Left renal pelvis (tissue), 4 donors: Measurements from ENCODE around the gene SSTR5. TPM values are rescaled to one million over a fixed set of nuclear protein-coding genes. Genes with fewer than 3 reads are reported as not detected.

ENCODE experiments used
- DNase-seq, 4 donors: peaks; one replicate each; pipeline ENCODE4 v3.0.0-alpha.2; 2013; ENCODE audit warnings: low read depth in 4 of 4, low spot score in 3 of 4
- polyA plus RNA-seq, 4 donors: library from polyadenylated mRNA; unstranded; fragments of 120-200 nt; gene quantifications; one replicate each; pipeline ENCODE4 v1.2.1, GENCODE V29; 2013; ENCODE audit not compliant: insufficient read length in 4 of 4

SSTR5 gene
- polyA plus RNA-seq, 4 donors, result 0.17 to 0.40 TPM; not detected in 2

DNA sequence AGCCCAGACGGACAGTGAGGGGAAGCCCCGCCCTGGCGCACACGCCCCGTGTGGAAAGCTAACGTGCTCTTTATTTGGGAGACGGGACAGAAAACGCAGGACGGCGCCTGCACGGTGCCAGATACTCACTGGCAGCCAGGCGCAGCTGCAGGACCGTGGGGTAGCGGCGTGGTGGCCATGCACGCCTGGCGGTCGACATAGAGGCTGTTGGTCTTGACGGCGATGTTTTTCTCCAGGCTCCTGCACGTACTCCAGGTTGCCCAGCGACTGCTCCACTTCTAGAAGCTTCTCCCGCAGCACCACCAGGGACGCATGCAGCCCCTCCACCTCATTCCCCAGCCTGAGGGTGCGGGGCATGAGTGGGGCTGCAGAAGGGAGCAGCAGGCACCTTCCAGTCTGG is 28.6 kb downstream of the SSTR5 start:
- no peak for DNase-seq

DNA sequence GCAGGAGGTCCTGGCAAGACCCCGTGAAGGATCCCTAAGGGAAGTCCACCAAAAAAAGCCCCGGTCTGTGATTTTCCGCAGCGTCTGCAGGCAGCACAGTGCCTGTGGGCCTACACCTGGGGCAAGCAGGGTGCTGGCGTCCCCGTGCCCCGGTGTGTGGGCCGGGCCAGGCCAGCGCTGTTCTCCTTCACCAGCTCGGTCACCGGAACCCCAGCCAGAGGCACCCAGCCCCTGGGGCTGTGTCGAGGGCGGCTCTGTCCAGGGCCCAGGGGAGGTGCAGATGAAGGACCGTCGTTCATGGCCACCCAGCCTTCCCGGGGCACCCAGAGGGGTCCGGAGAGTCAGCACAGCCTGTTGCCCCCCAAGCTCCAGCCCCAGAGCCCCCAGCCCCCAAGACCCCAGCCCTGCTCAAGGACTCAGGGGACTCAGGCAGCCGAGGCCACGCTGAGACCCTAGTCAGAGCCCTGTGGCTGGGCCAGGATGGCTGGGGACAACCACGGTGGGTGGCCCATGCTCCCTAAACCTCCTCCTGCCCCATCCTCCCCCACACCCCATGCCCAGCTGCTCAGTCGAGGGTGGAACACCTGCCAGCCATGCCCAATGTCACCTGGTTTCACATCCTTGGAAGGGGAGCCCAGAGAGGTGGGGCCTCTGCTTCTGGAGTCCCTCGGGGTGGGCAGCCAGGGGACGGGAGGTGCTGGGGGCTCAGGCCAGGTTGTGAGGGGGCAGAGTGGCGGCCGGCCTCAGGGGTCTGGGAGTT is 29.2 kb downstream of the SSTR5 start:
- DNase-seq, result no peak

DNA sequence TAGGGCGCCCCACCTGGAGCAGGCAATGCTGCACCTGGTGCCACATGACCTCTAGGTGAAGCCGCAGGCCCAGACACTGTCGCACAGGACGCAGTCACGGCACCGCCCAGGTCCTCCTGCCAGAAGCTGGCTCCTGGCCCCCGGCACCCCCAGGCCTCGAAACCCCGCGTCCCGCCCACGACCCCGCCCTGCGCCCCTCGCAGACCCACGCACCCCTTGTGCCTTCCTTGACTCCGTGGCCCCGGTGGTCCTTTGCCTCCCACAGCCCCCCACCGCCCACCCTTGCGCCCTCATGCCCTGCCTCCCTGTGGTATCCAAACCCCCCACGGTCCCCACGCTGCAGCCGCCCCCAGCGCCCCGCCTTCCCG is 29.8 kb downstream of the SSTR5 start:
- no peak for DNase-seq

DNA sequence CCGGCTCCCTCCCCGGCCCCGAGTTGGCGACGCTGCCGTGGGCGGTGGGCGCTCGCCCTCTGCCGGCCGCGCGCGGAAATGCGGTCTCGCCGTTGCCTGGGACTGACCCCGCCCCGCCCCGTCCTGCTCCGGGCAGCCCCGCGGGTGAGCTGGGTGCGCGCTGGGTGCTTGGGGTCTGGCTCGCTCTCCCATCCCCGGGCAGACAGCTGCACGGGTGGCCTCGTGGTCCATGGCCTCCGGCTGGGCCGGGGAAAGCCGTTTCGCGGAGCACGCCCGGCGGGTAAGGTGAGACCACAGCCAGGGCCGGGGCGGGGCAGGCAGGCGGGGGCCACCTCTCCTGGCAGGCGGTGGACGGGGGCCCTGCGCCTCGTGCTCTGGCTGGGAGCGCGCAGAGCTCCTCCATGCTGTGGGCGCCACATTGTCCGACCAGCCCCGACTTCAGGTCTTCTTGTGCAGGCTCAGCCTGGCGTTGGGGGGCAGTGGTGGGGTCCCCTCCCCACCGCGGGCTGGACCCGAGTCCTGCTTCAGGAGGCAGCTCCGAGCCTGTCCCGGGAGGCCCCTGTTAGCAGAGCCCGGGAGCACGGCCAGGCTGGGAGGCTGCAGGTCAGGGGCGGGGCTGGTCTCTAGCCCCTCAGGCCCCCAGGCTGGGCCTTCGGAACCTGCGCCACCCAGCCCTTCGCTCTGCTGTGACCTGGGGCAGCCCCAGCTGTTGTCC is 30.5 kb downstream of the SSTR5 start:
- DNase-seq, result no peak

DNA sequence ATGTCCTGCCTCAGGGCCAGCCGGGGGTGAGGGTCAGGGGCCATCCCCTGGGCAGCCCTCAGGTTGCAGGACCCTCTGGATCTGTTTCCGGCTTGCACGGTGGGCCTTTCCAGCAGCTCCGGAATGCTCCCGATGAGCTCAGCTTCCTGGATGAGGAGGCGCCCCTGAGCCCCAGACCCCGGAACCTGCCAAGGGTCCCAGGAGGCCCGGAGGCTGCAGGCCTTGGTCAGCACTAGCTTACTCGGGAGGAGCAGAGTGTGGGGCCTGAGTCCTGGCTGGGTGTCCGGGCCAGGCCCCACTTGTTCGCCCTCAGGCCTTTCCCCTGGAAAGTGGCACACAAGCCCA is 31.1 kb downstream of the SSTR5 start:
- no peak for DNase-seq

DNA sequence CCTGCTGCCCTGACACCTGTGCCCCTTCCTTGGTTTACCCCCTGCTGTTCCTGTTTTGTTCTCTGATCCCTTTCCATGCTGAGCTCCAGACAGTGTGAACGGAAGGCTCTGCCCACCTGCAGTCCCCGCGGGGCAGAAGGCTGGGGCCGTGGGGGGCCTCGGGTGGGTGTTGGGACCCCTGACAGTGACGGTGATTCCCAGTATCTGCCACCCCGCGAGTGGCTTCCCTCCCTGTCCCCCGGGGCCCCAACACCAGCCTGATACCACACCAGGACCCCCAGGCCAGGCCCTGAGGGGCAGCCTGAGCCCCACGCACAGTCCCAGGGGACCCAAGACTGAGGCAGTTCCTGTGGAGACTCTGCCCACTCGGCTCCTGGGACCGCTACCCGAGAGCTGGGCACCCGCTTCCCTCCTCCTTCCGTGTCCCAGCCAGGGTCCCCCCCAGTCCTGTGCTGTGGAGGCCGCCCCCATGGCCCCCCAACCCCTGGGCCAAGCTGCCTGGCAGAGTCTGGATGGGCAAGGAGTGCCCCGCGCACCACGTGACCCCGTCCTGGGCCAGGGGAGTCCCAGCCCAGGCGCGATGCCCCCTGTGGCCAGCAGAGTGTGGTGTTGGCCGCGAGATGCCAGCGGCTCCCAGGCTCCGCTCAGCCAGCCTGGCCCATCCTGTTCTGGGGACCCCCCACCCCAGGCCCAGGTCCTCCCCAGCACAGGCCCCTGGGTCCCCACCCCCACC is 33.5 kb downstream of the SSTR5 start:
- no peak for DNase-seq

DNA sequence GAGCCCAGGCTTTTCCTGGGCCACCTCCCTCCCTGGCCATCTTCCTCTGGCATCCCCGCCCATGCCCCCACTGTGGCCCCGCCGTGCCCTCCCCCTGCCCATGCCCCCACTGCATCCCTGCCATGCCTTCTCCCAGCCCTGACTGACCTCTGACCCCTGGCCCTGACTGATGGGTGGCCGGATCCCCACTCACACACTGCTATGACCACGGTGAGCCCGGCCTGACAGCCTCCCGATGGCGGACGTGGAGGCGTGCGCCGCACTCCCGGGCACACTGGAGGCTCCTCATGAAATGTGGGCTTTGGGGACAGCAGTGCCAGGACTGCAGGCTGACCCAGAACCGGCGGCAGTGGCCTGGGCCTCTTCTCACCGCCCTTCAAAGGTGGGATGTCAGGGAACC is 34.1 kb downstream of the SSTR5 start:
- DNase-seq, result no peak

DNA sequence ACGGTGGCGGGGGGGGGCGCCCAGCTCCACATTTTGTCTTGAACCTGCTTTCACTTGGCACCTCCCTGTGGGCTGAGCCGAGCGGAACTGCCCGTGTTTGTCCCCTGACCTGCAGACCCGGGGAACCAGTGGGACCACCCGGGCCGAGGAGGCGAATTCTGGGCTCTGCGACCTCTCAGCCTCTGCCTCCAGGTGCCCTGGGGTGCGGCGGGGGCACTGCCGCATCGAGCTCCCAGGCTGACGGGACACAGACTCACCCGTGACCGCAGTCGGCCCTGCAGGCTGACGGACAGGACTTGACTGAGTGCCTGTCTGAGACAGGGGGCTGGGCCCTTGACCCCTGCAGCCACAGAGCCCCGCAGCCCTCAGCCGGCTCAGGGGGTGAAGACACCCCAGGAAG is 34.6 kb downstream of the SSTR5 start:
- no peak for DNase-seq

DNA sequence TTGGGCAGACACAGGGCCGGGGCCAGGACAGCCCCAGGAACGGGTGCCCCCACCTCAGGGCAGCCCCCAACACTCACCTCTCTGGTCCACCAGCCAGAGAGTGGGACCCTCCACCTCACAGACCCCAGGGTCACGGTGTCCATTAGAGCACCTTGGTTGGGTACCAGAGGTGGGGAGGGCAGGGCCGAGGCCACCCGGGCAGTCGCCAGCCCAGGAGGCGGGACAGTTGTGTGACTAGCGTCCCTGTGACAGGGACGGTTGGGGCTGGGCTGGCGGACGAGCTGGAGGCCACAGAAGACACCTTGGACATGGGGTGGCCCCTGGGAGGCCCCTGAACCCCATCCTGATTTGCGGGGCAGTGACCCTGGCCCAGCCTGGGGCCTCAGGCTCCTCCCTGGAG is 35.2 kb downstream of the SSTR5 start:
- no peak for DNase-seq

DNA sequence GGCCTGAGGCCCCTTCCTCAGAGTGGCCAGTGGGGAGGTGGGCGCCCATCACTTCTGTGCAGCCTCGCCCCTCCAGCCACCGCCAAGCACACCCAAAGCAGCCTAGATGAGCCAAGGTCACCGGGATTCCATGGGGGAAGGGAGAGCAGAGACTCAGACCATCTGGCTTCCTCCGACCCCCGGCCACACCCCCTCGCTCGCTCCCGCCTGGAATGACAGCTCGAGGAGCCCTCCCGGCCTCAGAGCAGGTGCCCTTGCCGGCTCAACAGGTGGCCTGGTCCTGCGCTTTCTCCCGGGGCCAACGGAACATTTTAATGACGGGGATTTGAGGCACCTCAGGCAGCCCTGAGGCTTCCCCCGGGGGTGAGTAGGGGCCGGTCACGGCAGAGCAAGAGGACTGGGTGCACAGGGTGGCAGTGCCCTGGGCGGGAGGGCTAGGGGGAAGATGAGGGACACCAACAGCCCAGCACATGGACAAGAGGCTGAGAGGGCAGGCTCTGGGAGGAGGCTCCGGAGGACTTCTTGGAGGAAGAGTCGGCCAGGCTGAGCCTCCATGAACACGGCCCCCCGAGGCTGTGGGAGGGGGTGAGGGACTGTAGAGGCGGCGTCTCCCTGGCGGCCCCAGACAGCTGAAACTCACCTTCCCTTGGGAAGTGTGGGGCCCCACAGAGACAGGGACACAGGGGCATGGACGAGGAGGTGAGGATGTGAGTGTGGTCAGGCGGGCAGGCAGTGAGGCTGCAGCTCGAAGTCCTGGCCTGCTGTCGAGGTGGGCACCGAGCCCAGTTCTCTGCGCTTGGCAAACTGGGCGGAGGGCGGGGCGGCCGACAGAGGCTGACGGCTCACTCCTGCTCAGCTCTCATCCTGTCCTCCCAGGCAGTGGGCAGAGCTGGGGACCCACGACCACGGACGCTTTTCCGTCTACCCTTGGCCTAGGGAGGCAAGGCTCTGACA is 36.0 kb downstream of the SSTR5 start:
- no peak for DNase-seq

DNA sequence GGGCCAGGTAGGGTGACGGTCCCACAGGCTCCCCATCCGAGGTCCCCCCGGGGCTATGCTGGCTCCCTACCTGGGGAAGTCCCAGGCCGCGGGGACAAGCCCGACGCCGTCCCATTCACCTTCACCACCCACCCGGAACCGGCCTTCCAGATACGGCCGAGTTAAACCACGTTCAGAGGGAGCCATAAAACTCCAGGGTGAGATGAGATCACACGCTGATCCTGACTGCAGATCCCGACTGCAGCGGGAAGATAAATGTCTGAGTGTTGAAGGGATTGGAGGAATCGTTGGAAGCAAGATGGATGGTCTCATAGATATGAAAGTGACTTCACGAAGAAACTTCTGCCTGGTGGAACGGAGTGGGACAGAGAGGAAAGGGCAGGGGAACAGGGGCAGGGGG is 37.1 kb downstream of the SSTR5 start:
- no peak for DNase-seq

DNA sequence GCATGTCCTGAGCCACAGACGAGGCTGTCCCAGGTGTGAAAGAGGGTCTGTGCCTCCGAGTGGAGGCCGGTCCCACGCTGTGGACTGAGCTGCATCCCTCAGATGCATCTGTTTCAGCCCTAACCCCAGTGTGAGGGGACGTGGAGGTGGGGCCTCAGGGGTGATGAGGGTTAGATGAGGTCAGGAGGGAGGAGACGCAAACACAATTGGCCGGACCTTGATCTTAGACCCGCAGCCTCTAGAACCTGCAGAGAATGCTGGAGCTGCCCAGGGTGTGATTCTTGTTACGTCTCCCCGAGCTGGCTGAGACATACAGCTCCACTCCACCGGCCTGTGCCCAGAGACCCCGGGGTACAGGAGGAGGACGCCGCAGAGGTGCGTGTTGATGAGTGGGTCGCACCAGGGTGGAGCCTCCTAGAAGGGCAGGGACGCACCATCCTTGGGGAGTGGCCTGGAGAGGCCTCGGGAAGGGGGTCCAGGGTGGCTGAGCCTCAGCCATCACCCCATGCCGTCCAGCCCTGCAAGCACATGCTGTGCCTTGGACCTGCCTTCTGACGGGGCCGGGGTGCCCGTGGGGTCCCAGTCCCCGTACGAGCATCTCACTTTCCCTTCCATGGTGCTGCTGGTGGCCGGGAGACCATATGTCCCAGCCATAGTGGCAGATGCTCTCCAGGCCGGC is 40.1 kb downstream of the SSTR5 start:
- DNase-seq, result no peak

DNA sequence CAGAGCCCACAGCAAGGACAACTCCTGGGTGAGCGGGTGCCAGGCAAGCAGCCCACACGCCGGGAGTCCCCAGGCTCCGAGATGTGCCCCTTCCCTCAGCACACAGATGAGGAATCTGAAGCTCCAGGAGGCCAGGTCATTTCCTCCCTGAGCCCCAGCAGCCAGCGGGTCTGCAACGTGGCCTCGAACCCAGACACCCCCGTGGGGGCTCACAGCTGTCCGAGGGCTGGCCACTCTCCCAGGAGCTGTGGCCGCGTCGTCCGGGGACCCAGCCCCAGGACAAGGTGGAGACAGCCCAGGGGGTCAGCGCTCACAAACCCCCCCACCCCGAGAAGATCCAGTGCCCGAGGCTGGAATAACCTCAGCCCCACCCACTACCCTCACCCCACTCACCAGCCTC is 40.9 kb downstream of the SSTR5 start:
- no peak for DNase-seq

DNA sequence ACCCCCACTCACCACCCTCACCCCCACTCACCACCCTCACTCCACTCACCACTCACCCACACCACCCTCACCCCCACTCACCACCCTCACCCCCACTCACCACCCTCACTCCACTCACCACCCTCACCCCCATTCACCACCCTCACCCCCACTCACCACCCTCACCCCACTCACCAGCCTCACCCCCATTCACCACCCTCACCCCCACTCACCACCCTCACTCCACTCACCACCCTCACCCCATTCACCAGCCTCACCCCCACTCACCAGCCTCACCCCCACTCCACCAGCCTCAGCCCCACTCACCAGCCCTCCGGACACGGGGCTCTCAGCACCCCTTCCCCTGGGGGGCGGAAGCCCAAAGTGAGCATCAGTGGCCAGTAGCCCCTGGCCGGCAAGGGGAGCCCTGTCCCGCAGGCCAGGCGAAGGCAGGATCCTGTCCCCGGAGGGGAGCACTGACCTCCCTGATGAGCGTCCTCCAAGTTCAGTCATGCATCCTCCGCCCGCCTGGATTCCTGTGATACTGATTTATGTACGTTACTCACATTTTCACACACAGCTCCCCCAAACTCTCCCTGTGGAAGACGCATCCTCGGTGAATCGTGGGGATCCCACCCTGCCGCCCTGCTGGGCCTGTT is 41.5 kb downstream of the SSTR5 start:
- no peak for DNase-seq

DNA sequence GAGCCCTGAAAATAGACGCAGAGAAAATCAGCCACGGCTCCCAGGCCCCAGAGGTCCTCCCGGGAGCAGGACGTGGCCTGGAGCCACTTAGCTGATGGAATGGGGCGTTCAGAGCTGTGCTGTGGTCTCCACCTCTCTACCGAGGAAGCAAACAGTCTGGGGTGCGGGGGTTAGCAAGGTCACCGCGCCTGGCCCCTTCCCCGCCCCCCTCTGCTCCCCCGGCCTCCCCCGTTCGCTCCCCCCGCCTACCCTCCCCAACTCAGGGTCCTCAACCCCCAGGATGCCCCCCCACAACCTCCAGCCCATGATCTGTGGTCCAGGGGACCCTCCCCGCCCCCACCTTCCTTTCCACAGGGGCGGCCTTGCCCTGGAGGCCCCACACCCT is 44.1 kb downstream of the SSTR5 start:
- DNase-seq, result no peak

DNA sequence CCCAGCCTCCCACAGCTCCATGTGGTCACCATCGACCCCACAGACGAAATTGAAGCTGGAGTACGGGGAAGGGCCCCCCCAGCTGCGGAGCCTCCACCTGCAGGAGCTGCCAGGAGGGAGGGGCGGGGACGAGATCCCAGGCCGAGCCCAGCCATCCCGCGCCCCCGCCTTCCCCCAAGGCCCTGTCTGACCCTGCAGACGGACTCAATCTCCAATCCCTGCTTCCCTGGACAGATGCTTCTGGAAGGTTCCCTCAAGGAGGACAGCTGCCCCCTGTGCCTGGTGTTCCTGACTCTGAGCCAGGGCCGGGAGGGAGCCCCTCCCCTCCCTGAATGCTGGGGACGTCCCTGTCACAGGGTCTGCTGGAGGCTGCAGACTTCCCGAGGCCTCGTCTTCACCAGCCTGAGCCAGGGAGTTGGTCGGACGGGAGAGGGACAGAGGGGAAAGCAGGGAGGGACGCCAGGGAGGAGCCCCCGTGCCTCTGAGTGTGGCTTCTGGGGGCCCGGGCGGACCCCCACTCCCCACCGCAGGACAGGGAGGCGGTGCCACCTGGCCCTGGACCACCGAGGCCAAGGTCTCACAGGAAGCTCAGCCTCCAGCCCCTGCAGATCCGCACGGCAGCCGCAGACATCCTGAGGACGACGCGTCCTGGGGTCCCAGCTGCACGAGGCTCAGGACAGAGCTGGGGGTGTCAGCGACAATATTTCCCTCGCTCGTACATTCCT is 44.8 kb downstream of the SSTR5 start:
- DNase-seq, result no peak

DNA sequence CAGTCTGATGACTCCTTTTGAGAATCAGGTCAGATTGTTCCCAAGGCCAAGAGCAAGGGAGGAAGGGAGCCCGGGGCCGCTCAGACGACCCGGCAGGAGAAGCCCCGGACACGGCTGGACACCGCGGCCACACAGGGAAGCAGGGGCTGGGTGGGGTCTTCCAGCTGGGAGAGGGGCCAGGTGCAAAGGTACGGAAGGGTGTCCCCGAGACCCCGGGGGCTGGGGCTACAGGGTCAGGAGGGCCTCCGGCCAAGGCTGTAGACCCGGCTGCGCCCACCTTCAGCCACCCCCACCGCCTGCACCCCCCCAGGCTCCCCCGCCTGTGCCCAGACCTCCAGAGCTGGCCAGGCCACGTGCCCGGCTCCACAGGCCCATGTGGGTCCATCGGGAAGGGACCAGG is 45.4 kb downstream of the SSTR5 start:
- no peak for DNase-seq

DNA sequence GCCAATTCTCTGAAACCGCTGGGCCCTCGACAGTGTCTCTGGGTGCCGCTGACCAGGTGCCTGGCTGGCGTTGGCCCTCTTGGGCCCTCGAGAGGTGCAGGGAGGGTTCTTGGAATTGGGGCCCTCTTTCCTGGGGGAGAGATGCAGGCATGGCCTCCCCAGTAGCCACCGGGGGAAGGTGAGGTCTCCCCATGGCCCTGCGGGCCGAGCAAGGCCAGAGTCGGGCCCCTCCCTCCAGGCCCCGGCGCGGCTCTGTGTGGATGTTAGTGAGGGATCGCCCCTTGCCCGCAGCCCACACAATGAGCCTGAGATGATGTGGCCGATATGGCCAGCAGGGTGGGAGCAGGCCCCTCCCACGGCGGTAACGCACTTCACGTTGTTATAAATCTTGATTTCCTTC is 46.6 kb downstream of the SSTR5 start:
- DNase-seq, result no peak
